IMR-90 (cell line): ENCODE results near the gene DUS1L. TPM values are rescaled to one million over a fixed set of nuclear protein-coding genes. Genes with fewer than 3 reads are reported as not detected.

Source experiments
- CEBPB ChIP-seq: IDR thresholded peaks from 2 replicates; pipeline ENCODE4 v1.6.1; 2012; ENCODE audit warnings: low read depth, low read length, improper control_type of control experiment
- ELK1 ChIP-seq: fragments of 150-350 bp; IDR thresholded peaks from 2 replicates; pipeline ENCODE4 v1.6.1; 2016; ENCODE audit warnings: low read depth, mild to moderate bottlenecking, low read length, moderate library complexity, borderline replicate concordance
- MAZ ChIP-seq: IDR thresholded peaks from 2 replicates; pipeline ENCODE4 v1.6.1; 2012; ENCODE audit warnings: low read depth, mild to moderate bottlenecking, low read length, improper control_type of control experiment, moderate library complexity, borderline replicate concordance
- MXI1 ChIP-seq: IDR thresholded peaks from 2 replicates; pipeline ENCODE4 v1.6.1; 2012; ENCODE audit warnings: low read depth, mild to moderate bottlenecking, low read length, moderate library complexity, borderline replicate concordance
- RFX5 ChIP-seq: IDR thresholded peaks from 2 replicates; pipeline ENCODE4 v1.8.0; 2012; ENCODE audit warnings: low read depth, mild to moderate bottlenecking, low read length, moderate library complexity
- USF2 ChIP-seq: fragments of 150-350 bp; IDR thresholded peaks from 2 replicates; pipeline ENCODE4 v1.6.1; 2017; ENCODE audit warnings: mild to moderate bottlenecking, antibody characterized with exemption, low read length, low read depth
- polyA plus RNA-seq, 3 experiments: library from polyadenylated mRNA; depleted of rRNA; stranded (reverse); fragments of >200 nt; gene quantifications; 2 replicates each; pipeline ENCODE4 v1.2.3, GENCODE V29; 2012; ENCODE audit warnings: low replicate concordance in 1 of 3
- total RNA-seq: library from RNA; depleted of rRNA; stranded (reverse); fragments of >200 nt; gene quantifications from 2 replicates; pipeline ENCODE4 v1.2.3, GENCODE V29; 2012

Gene DUS1L
- total and polyA plus RNA-seq, 2 of the 4 experiments (the other 2 are of a cell fraction): 29.0 to 76.9 TPM

GRCh38 chr17:82090549-82091263 is 25.1 kb upstream of the DUS1L start (continued):
- no peak for TF ChIP-seq USF2
- TF ChIP-seq ELK1: no peak
- TF ChIP-seq MAZ: no peak
- no peak for TF ChIP-seq RFX5
- no peak for TF ChIP-seq MXI1
- TF ChIP-seq CEBPB: no peak
